DMS53 (cell line): ENCODE measurements around the gene BCLAF1.
"Not testable (repeated sequence)": the region's sequence is repeated elsewhere in the genome, so short reads cannot be mapped to it uniquely, and the experiment has no call there.

ENCODE experiments used
- DNase-seq: peaks from one replicate; lab custom pipeline; 2025; lab: John Stamatoyannopoulos, UW

The BCLAF1 gene

DNA sequence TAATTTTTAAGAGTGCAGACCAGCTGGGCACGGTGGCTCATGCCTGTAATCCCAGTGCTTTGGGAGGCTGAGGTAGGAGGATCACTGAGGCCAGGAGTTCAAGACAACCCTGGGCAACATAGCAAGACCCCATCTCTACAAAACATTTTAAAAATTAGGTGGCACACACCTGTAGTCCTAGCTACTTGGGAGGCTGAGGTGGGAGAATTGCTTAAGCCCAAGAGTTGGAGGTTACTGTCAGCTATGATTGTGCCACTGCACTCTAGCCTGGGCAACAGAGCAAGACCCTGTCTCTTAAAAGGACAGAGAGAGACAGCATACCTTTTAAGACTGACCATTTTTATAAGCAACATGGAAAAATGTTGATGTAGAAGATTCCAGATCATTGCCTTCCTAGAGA lies 18.8 kb upstream of the BCLAF1 start:
- not testable (repeated sequence) for DNase-seq

DNA sequence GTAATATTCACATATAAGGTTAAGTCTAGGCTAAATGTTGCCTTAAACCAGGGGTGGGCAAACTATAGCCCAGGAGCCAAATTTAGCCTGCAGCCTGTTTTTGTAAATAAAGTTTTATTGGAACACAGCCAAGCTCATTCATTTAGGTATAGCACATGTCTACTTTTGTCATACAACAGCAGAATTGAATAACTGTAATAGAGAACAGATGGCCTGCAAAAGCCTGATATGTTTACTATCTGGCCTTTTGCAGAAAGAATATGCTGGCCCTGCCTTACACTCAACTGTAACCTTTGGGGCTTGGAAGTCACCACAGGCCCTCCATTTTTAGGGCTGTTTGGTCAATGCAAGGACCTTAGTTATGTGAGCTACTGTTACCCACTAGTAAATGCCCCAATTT lies 17.7 kb upstream of the BCLAF1 start:
- no peak for DNase-seq

DNA sequence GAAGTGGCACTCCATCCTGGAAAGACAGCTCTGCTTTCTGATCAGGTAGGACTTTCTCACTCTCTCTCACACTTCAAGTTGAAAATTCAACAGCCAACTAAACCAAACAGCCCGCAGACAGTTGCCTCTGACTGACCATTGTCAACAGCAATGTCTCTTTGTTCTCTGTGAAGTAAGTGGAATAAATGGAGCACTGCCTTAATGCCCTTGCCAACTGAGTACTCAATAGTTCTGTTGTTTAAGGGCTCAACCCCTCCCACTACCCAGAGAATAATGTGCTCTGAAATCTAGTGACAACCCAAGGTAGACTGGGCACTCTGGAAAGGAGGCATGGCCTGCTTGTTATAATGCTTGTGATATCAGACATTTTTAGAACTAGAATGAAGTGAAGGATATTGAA lies 16.8 kb upstream of the BCLAF1 start:
- no peak for DNase-seq

DNA sequence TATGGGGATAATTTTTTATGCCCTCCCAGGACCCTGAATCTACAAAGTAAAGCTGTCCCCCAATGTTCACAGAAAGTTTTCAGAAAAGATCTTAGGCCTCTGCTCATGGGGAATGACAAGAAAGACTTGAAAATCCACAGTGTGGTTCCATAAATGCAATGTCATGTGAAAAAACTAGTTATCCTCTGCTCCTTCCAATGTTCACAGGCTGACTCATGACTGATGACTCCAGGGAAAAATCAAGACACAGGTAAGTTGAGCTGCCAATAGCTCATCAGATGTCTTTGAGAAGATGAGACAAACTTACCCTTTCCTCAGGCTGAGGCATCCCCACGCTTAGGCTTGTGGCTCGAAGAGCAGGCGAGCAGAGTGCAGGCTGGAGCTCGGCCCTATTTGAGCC lies 14.8 kb upstream of the BCLAF1 start:
- DNase-seq: no peak

DNA sequence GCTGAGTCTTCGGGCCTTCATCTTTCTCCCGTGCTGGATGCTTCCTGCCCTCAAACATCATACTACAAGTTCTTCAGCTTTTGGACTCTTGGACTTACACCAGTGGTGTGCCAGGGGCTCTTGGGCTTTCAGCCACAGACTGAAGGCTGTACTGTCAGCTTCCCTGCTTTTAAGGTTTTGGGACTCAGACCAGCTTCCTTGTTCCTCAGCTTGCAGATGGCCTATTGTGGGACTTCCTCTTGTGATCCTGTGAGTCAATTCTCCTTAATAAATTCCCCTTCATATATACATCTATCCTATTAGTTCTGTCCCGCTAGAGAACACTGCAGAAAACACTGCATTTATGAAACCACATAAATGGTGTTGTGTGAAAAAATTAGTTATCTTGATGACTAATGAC lies 13.9 kb upstream of the BCLAF1 start:
- no peak for DNase-seq

DNA sequence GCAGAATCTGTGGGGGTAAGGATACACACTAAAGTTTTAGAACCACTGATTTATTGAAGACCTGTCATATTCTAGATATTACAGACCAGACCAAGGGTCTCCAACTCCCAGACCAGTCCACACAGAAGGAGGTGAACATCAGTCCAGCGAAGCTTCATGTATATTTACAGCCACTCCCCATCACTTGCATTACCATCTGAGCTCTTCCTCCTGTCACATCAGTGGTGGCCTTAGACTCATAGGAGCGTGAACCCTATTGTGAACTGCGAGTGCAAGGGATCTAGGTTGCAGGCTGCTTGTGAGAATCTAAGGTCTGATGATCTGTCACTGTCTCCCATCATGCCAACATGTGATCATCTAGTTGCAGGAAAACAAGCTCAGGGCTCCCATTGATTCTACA lies 5.0 kb upstream of the BCLAF1 start:
- DNase-seq: no peak

DNA sequence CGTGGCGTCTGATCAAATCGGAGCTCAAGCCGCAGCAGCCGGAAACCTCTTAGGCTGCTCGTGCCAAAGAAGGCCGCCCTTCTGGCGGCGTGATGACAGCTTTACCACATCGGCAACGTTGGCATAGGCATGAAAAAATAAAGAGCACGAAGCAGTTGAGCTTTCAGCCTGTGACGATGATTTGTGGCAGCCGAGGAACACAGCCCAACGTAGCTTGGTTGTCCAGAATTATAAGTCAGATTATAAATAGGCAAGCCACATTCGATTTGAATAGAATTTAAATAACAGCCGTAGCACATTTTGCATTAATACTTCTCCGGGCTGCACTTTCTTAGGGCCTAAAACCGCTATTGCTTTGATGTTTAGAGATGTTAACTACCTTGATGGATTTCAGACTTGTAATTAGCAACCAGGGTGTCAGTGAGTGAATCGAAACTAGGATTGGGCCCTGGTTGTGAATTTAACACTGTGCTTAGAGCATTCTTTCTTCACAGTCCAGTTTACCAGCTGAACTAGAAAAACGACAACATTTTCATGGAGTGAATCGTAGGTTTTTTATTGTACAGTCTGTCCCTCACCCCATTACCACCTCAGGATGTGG lies 864 bp upstream of the BCLAF1 start:
- DNase-seq: peak; percentile 89

DNA sequence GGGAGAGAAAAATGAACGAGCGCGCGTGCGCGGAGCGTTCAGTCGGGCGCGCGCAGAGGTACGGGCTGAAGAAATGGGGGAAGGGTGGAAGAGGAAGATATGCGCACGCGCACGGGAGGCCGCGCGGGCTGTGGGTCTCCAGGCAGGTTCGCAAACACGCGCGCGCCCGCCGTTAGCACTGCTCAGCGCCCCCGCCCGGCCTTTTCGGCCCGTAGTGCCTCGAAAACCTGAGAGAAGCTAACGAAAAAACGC lies 393 bp downstream of the BCLAF1 start:
- DNase-seq: peak; percentile 94

DNA sequence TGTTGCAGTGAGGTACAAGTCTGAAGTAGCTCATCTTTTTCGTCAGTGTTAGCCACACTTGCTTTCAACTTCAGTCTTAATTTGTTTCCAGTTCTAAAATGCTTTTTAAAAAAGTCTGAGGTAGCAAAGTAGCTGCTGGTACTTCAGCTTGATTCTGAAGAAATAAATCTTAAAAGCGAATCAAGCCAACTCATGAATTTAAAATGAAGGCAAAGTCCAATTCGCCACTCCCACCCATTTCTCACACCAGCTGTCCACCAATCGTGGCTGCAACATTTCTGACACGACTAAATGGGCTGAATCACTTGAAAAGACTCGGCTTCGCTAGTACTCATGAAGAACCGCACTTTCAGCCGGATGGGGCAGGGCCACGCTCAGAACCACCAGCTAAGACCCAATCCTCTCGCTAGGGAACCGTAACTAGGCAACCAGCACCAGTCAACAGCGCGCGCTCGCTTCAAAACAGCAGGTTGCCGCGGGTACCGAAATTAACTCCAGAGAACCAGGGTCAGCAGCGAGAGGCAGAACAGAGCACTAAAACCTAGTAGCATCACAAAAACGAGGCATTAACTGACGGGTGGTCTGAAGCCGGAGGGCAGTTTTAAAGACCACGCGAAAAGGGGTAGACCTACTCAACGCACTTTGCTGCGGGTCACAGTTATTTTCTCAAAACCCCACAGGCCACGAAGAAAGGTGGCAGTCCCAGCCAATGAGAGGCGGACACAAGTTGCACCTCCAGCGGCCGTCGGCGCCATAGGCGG lies 900 bp downstream of the BCLAF1 start:
- peak; percentile 92 for DNase-seq

DNA sequence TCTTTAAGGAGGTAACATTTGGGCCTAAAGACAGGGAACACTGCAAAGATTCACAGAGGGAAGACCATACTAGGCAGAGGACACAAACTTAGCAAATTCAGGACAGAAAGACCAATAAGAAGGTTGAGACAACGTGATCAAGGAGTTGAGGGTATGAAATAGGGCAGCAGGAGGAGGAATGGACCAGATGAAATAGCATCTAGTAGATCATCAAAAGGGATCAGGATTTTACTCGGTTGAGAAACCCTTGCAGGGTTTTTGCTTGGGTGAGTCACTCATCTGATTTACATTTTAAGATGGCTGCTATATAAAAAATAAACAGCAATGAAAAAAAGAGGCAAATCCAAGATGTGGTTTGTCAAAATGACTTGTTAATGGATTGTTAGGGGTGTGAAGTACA lies 4.7 kb downstream of the BCLAF1 start:
- peak; percentile 29 for DNase-seq

DNA sequence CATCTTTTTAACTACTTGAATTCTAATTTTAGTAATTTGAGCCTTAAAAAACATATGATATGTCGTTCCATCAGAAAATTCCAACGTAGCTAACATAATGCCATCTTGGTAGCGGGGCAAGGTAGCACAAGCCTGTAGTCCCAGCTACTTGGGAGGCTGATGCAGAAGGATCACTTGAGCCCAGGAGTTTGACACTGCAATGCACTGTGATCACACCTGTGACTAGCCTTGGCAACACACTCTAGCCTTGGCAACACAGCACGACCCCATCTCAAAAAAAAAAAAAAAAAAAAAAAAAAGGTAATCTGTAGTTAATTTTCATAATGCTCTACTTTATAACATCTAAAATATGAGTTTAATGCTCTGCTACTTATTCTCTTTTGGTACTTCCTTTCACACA lies 6.7 kb downstream of the BCLAF1 start:
- DNase-seq: peak; percentile 9

DNA sequence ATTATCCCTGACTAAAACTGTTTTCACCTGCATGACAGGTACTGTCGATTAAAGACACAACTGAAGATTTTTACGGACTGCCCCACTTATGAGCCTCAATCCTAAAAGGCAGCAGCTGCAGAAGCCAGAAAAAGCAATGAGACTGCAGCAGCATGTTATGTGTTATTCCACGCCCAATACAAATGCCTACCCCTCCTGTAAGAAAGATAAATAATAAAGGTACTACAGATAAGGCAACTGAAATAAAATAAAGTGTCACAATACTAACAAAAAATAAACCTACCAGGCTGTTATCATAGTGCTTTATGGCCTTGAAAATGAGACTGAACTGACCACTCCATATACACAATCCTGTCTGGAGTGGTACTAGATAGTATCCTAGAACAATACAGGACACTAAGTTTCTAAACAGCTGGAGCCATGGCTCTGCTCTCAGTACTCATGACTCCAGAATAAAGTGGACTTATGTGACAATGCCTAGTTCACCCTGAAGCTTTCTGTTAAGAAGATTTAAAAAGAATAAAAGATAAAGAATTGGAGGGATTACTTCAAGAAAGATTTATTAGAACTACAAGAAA lies 9.5 kb downstream of the BCLAF1 start:
- no peak for DNase-seq

DNA sequence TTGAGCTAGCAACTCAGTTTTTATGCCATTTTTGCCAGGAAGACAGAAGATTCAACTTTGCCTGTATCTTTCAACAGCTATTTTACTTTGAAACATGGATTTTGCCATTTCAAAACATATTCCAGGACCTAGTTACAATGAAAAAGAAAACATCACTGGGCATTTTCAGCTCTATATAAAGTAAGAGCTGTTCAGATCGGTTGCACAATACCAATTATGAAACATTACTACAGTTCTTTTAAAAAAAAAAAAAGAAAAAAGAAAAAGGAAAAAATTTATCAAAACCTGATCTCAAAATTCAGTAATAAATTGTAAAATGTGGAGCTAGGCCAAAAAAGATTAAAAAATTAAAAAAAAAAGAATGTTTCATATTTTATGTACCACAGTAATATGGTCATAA lies 15.6 kb downstream of the BCLAF1 start:
- DNase-seq: no peak

DNA sequence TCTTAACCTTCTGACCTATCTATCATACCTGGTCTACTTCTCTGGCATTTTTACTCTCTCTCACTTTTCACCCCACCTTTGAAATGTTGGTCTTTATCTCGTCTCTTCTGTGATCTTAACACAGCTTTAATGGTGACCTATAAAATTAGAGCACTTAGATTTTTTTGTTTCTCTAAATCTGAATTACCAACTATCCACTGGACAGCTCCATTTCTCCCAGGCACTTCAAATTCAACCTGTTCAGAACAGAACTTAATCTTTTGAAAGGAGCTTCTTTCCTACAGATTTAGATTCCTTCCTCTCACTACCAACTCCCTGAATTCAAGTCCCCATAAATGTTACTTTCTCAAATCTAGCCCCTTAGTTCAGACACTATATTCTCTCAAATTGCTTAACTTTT lies 24.5 kb downstream of the BCLAF1 start:
- DNase-seq: no peak

DNA sequence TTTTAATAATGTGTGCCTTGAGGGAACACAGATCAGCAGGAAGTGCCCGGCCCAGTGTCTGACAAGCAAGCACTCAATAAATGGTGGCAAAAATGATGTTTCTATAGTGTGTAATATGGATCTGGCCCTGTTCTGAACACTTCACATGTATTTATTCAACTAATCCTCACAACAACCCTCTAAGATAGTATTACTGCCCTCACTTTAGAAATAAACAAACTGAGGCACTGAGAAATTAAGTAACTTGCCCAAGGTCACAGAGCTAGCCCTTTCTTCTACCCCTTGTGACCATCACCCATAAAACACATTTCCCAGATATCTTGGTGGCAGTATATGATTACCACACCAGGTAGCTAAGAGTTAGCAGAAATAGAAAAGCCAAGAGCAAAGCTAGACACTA lies 26.7 kb downstream of the BCLAF1 start:
- DNase-seq: no peak

DNA sequence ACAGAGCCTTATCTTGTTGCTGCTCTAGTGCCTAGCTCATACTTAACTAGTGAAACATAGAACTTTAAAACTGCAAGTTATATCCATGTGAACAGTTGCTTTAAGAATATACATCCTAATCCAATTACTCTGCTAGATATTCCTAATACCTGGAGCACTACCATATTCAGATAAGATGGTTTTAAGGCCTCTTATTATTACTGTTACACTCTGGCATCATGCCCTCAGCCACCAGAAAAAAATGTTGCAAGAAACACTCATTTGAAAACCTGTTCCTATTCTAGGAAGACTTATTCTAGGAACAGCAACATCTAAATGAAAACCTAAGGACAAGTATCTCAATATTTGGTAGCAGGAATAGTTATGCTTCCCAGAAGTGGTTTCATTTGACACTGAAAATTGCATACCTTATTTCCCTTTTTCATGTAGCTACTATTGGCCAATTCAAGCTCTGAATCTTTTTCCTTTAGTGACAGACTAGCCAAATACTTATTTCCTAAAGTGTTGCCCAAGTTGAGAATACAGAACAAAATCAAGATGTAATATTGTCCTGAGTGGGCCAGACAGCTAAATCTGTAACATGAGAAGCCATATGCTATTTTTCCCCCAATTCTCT lies 34.7 kb downstream of the BCLAF1 start:
- DNase-seq: no peak

DNA sequence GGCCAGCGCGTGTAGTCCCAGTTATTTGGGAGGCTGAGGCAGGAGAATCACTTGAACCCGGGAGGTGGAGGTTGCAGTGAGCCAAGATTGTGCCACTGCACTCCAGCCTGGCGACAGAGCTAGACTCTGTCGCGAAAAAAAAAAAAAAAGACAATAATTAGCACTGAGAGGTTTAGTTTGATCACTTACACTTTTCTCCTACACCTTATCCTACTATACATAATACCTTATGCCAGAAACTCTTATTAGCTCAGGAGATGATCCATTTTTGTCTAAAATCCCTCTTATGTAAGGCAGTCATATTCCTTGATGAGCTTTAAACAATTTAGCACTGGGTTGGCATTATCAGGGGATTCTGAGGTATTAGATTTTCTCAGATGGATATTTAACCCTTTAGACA lies 35.9 kb downstream of the BCLAF1 start:
- no peak for DNase-seq

DNA sequence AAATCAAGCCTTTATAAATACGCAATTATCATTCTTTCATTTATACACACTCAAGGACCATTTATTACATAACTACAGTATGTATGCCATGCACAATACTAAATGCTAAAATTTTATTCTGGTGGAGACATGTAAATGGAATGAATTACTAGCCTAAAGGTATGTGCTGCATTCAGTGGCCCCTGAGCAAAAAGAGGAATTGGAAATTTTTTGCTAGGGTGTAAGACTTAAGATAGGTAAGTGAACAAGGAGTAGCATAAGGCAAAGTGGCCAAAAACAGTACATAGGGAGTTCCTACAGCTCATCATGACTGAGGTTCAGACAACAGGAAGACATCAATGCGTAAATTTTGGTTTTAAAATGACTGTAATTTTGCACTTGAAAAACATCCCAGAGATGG lies 37.2 kb downstream of the BCLAF1 start:
- DNase-seq: peak; percentile 16

DNA sequence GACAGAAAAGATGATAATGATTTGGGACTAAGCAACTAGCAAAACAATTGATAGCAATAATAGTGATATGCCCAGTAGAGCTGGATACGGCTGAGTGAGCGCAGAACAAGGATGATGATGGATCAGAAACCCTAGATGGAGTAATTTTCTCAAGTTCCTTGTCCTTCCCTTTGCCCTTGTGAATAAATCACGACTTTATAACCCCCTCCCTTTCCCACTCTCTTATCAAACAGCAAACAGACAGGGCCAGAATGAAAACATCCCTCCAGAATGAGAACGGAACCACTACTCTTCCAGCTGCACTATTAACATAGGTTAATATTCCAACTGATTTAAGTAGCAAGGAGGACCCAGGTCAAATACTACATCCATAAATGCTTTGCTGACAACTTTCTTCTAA lies 38.3 kb downstream of the BCLAF1 start:
- peak; percentile 43 for DNase-seq

DNA sequence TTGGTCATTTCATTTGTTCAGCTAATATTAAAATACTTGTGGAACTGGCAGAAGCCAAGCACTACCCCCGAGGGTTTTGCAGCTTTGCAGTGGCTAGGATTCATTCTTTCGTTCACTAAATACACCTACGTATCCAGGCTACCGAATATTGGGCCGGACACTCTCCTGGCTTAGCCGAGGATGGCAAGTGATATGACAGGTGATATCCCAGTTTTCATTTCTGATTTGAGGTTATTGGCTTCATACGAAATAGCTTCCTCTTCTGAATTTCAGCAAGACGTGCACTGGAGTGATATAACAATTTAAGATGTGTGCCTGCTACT lies 39.0 kb downstream of the BCLAF1 start:
- peak; percentile 78 for DNase-seq

DNA sequence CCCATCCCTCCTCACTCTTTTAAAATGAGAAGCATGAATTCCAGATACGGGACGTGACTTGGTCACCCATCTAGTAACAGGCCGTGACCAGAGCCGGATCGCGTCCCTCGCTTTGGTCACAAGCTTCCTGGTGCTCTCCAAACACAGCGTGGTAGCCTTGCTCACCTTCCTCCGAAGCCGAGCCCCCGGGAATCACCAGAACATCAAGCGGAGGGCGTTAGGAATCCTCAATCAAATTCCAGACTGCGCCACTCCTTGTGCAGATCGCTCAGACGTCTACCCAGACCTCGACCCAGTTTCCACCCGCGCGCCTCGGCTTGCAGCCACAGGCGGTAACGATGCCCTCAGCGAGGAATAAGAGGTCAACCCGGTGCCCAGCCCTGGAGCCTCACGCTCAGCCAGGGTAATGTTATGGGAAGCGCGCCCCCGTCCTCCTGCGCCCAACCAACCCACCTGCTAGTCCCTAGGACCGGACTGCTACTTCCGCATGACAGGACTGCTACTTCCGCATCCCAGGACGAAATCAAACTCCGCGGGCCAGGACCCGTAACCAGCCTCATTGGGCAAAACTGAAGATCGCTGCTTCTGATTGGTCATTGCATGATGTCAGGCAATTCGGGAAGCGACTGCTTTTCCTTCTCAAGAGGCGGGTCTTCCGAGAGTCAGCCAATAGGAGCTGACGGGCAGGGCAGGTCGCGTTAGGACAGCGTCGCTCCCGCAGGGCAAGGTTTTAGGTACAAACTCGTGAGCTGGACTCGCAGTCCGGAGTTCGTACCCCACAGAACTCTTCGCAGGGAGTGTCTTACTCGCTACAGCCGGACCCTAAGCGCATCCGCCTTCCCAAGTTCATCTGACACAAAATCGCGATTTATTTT lies 39.6 kb downstream of the BCLAF1 start, which contains the start of gene MTFR2:
Gene MTFR2 (minus strand): TSS at position 501 of the 875 bp plus-strand sequence. CDS start 1,212 bp downstream, outside the sequence.
- DNase-seq: peak; percentile 99

DNA sequence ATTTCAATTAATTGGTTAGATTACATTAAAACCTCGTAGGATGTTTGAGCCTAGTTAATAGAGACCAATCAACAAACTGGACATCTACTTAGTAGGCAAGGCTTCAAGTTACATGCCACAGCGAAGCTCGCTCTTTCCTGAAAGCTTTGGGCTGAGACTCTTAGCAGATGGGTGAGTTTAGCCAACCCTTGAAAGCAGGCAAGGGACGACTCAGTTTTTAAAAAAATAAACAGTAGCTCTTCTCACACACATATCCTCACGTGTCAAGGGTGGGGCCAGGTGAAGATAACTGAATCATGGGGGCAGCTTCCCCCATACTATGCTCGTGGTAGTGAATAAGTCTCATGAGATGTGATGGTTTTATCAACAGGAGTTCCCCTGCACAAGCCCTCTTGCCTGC lies 40.3 kb downstream of the BCLAF1 start:
- peak; percentile 40 for DNase-seq
